SK-N-SH treated with all-trans-retinoic acid at 6 μM for 48 hours (cell line): ENCODE results near the gene EMILIN2.

Experiments used
- BACH2 ChIP-seq: fragments of 250-450 bp; sonication (Bioruptor Pico); IDR thresholded peaks from 2 replicates; pipeline ENCODE4 v1.9.0; 2021; ENCODE audit warnings: mild to moderate bottlenecking, borderline replicate concordance
- CREB5 ChIP-seq: fragments of 250-450 bp; sonication (Bioruptor Pico); IDR thresholded peaks from 2 replicates; pipeline ENCODE4 v1.5.1; 2020; ENCODE audit warnings: low read depth, mild to moderate bottlenecking, moderate library complexity
- ESRRG ChIP-seq: fragments of 250-450 bp; sonication (Bioruptor Pico); IDR thresholded peaks from 2 replicates; pipeline ENCODE4 v1.6.1; 2021; ENCODE audit warnings: mild to moderate bottlenecking
- ISL1 ChIP-seq: fragments of 250-450 bp; sonication (Bioruptor Pico); IDR thresholded peaks from 2 replicates; pipeline ENCODE4 v2.1.2; 2022; ENCODE audit warnings: mild to moderate bottlenecking, moderate library complexity
- OSR1 ChIP-seq: fragments of 250-450 bp; sonication (Bioruptor Pico); IDR thresholded peaks from 2 replicates; pipeline ENCODE4 v1.8.0; 2022; ENCODE audit warnings: moderate library complexity, mild to moderate bottlenecking, inconsistent platforms
- POU6F1 ChIP-seq: fragments of 250-450 bp; sonication (Bioruptor Pico); IDR thresholded peaks from 2 replicates; pipeline ENCODE4 v1.8.0; 2021; ENCODE audit warnings: low read depth, mild to moderate bottlenecking, moderate library complexity, borderline replicate concordance
- PPARA ChIP-seq: fragments of 250-450 bp; sonication (Bioruptor Pico); IDR thresholded peaks from 2 replicates; pipeline ENCODE4 v1.5.0; 2020; ENCODE audit warnings: mild to moderate bottlenecking, borderline replicate concordance
- TCF4 ChIP-seq: fragments of 250-450 bp; sonication (Bioruptor Pico); IDR thresholded peaks from 2 replicates; pipeline ENCODE4 v1.8.0; 2021; ENCODE audit warnings: mild to moderate bottlenecking, moderate library complexity, borderline replicate concordance
- TOX ChIP-seq: fragments of 250-450 bp; sonication (Bioruptor Pico); IDR thresholded peaks from 2 replicates; pipeline ENCODE4 v1.8.0; 2021; ENCODE audit warnings: mild to moderate bottlenecking, moderate library complexity, borderline replicate concordance
- ZC3H10 ChIP-seq: fragments of 250-450 bp; sonication (Bioruptor Pico); IDR thresholded peaks from 2 replicates; pipeline ENCODE4 v1.5.1; 2021; ENCODE audit warnings: mild to moderate bottlenecking, moderate library complexity
- ZFP3 ChIP-seq: fragments of 250-450 bp; sonication (Bioruptor Pico); IDR thresholded peaks from 2 replicates; pipeline ENCODE4 v1.5.0; 2020; ENCODE audit warnings: mild to moderate bottlenecking, moderate library complexity
- ZFP30 ChIP-seq: fragments of 450-650 bp; formaldehyde crosslinking; IDR thresholded peaks from 2 replicates; pipeline ENCODE4 v1.5.0; 2022; ENCODE audit warnings: mild to moderate bottlenecking, moderate library complexity

- TF ChIP-seq ZFP30 (CRISPR knock-in tag) = no peak
- no peak for TF ChIP-seq CREB5 (CRISPR knock-in tag)
- TF ChIP-seq POU6F1 = no peak
- TF ChIP-seq OSR1 = no peak
- no peak for TF ChIP-seq ZFP3 (CRISPR knock-in tag)
- TF ChIP-seq TOX (CRISPR knock-in tag) = no peak
- no peak for TF ChIP-seq ISL1 (CRISPR knock-in tag)
- TF ChIP-seq PPARA = no peak
- TF ChIP-seq TCF4 = no peak
- no peak for TF ChIP-seq ZC3H10
- TF ChIP-seq ESRRG (CRISPR knock-in tag) = no peak
- no peak for TF ChIP-seq BACH2
These were observed 78.1 kb downstream of the EMILIN2 start for GRCh38 chr18:2924920-2925319.
